Measurements from ENCODE around the gene EPC1.
"Not testable (repeated sequence)": the region's sequence is repeated elsewhere in the genome, so short reads cannot be mapped to it uniquely, and the experiment has no call there.

EPC1 gene

DNA sequence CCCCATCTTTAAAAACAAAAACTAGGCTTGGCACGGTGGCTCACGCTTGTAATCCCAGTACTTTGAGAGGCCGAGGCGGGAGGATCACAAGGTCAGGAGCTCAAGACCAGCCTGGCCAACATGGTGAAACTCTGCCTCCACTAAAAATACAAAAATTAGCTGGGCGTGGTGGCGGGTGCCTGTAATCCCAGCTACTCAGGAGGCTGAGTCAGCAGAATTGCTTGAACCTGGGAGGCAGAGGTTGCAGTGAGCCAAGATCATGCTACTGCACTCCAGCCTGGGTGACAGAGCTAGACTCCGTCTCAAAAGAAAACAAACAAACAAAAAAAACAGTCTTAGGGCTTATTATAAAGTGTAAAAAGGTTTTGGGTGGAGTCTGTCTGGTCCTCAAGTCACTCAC, 117.2 kb downstream of the EPC1 start:
- not testable (repeated sequence) for DNase-seq

DNA sequence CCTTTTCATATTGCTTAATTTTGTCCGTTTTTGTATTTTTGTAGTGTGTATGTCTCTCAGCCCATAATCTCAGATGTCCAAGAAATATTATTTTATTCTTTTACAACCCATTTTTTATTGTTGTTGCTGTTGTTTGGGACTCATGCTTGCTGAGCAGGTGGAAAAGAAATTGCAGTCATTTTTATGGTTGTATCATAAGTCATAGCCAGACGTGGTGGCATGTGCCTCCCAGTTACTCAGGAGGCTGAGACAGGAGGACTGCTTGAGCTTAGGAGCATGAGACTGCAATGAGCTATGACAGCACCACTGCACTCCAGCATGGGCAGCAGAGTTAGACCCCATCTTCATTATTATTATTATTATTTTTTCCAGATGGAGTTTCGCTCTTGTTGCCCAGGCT, 117.8 kb downstream of the EPC1 start:
- no peak for DNase-seq

DNA sequence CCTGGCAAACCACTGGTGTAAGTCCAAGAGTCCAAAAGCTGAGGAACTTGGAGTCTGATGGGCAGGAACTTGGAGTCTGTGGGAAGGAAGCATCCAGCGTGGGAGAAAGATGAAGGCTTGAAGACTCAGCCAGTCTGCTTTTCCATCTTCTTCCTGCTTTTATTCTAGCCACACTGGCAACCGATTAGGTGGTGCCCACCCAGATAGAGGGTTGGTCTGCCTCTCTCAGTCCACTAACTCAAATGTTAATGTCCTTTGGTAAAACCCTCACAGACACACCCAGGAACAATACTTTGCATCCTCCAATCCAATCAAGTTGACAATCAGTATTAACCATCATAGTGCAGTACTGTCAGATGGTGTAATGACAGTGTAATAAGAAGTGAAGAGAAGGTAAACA, 119.2 kb downstream of the EPC1 start:
- no peak for DNase-seq

DNA sequence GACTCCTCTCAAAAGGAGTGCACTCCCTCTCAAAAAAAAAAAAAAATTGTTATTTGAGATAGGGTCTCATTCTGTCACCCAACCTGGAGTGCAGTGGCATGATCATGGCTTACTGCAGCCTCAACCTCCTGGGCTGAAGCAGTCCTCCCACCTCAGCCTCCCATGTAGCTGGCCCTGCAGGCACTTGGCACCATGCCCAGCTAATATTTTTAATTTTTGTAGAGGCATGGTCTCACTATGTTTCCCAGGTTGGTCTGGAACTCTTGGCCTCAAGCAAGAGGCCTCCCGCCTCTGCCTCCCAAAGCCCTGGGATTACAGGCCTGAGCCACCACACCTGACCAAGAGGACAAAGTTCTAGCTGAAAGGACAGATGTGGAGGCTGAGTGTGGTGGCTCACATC, 120.3 kb downstream of the EPC1 start:
- no peak for DNase-seq

DNA sequence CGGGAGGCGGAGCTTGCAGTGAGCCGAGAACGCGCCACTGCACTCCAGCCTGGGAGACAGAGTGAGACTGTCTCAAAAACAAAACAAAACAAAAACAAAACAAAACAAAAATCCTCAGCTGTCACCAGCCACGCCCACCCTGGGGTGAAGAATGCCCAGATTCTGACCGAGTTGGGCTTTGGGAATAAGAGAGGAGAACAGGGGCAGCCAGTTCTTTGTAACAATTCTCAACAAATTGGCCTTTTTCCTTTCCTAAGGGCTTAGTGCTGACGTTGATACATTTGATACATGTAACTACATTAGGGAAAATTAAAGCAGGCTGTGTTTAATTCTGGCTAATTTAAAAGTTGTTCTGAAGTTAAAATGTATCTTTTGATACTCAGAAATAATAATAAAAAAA, 121.0 kb downstream of the EPC1 start:
- no peak for DNase-seq

DNA sequence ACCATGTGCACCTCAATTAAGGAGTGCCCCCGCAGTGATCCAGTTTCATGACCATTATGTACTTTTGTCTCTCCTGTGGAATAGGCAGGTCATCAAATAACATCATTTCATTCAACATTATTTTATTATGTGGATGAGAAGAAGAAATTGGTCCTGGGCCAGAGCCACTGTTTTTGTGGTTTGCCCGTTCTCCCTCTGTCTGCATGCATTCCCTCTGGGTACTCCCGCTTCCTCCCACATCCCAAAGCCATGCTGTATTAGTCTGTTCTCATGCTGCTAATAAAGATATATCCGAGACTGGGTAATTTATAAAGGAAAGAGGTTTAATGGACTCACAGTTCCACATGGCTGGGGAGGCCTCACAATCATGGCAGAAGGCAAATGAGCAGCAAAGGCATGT, 124.6 kb downstream of the EPC1 start:
- DNase-seq: peak; percentile 25

DNA sequence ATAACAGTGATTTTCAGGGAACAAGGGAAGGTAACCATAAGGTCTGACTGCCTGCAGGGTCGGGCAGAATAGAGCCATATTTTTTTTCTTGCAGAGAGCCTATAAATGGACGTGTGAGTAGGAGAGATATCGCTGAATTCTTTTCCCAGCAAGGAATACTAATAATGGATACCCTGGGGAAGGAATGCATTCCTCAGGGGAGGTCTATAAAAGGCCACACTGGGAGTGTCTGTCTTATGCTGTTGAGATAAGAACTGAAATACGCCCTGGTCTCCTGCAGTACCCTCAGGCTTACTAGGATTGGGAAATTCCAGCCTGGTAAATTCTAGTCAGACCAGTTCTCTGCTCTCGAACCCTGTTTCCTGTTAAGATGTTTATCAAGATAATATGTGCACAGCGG, 127.8 kb downstream of the EPC1 start:
- DNase-seq: not testable (repeated sequence)

DNA sequence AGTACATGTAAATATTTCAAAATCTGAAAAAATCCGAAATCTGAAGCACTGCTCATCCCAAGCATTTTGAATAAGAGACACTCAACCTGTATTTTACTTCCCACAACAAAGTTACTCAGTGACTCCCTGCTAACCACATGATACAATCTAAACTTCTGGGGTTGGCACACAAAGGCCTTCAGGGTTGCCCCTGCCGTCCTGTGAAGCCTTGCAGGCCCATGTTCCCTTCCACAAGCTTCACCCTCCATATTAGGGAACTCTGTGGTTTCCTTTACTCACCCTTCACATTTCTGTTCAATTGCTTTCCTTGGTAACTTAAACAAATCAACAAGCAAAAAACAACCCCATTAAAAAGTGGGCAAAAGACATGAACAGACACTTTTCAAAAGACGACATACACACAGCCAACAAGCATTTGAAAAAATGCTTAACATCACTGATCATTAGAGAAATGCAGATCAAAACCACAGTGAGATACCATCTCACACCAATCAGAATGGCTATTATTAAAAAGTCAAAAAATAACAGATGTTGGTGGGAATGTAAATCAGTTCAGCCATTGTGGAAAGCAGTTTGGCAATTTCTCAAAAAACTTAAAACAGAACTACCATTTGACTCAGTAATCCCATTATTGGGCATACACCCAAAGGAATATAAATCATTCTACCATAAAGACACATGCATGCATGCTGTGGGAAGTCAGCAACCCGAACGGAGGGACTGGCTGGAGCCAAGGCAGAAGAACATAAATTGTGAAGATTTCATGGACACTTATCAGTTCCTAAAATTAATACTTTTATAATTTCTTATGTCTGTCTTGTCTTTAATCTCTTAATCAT, 128.5 kb downstream of the EPC1 start:
- not testable (repeated sequence) for DNase-seq

Data from right hindlimb (tissue), 1 donor.